Large intestine (tissue), 3 donors: ENCODE measurements around the gene ARHGEF3. TPM values are rescaled to one million over a fixed set of nuclear protein-coding genes. Genes with fewer than 3 reads are reported as not detected.
"Not testable (repeated sequence)": the region's sequence is repeated elsewhere in the genome, so short reads cannot be mapped to it uniquely, and the experiment has no call there.

ENCODE experiments used
- DNase-seq, 2 donors: peaks; one replicate each; pipeline versions ENCODE4 v3.0.0 to v3.0.0-alpha.2; 2013
- H3K27ac ChIP-seq: one replicate; pipeline ENCODE4 v1.5.1; 2013; ENCODE audit warnings: low read length
- H3K27me3 ChIP-seq: 2 replicates; pipeline ENCODE4 v1.6.1; 2013; ENCODE audit warnings: low read length; ENCODE audit not compliant: control insufficient read depth, insufficient read depth
- H3K36me3 ChIP-seq: 2 replicates; pipeline ENCODE4 v1.6.1; 2013; ENCODE audit warnings: low read length; ENCODE audit not compliant: control insufficient read depth, insufficient read depth
- H3K4me1 ChIP-seq: one replicate; pipeline ENCODE4 v1.6.1; 2013; ENCODE audit warnings: low read length; ENCODE audit not compliant: control insufficient read depth, insufficient read depth
- H3K4me3 ChIP-seq: one replicate; pipeline ENCODE4 v1.5.1; 2013; ENCODE audit warnings: low read length
- H3K9me3 ChIP-seq: one replicate; pipeline ENCODE4 v1.6.1; 2013; ENCODE audit warnings: mild to moderate bottlenecking, low read depth, low read length, moderate library complexity; ENCODE audit not compliant: control insufficient read depth
- WGBS: methylation state at CpG from one replicate; pipeline ENCODE4 v1.1.5; 2013; ENCODE audit warnings: low lambda C conversion rate; ENCODE audit not compliant: insufficient coverage; 5-methylcytosine and 5-hydroxymethylcytosine counted together
- polyA plus RNA-seq: library from polyadenylated mRNA; unstranded; fragments of 120-200 nt; gene quantifications from one replicate; pipeline ENCODE4 v1.2.1, GENCODE V29; 2013

Gene ARHGEF3
- polyA plus RNA-seq, 1 donor = 9.2 TPM

- Histone ChIP-seq H3K4me1 (no peaks in the 10 kb centered on the region), H3K36me3 (no peaks in the 10 kb centered on the region), H3K27me3 (no peaks in the 10 kb centered on the region), H3K27ac (no peak overlapping the region), H3K9me3 (no peaks in the 10 kb centered on the region), H3K4me3 (no peak overlapping the region)
- no peak for DNase-seq
- 70% methylated on average over 2 of the region's 4 CpGs for WGBS
Measured at GRCh38 chr3:56694867-56695683, 106.7 kb downstream of the ARHGEF3 start.

- 94% methylated on average over 3 of the region's 3 CpGs for WGBS
- Histone ChIP-seq H3K36me3 (no peaks in the 10 kb centered on the region), H3K27me3 (no peaks in the 10 kb centered on the region), H3K4me3 (no peak overlapping the region), H3K4me1 (no peaks in the 10 kb centered on the region), H3K9me3 (no peaks in the 10 kb centered on the region), H3K27ac (no peak overlapping the region)
- DNase-seq = no peak
Measured at GRCh38 chr3:56693750-56694149, 108.0 kb downstream of the ARHGEF3 start.

- DNase-seq, H3K27ac ChIP-seq: not testable (repeated sequence)
- WGBS = 80% methylated on average over 1 of the region's 15 CpGs
Measured at GRCh38 chr3:56692520-56693433, 109.0 kb downstream of the ARHGEF3 start.

GRCh38 chr3:56692001-56692365 is 109.8 kb downstream of the ARHGEF3 start:
- not testable (repeated sequence) for H3K4me1 ChIP-seq, DNase-seq, H3K36me3 ChIP-seq, H3K4me3 ChIP-seq, H3K9me3 ChIP-seq, H3K27me3 ChIP-seq, H3K27ac ChIP-seq
- no CpG with 5 or more reads among the region's 21 CpGs for WGBS

More at GRCh38 chr3:56692520-56693433, 109.0 kb downstream of the ARHGEF3 start:
- H3K4me3 ChIP-seq, H3K27me3 ChIP-seq, H3K36me3 ChIP-seq, H3K4me1 ChIP-seq, H3K9me3 ChIP-seq: not testable (repeated sequence)

- no CpG with 5 or more reads among the region's 19 CpGs for WGBS
- DNase-seq = no peak
- Histone ChIP-seq H3K27me3 (no peaks in the 10 kb centered on the region), H3K4me3 (no peak overlapping the region), H3K4me1 (no peaks in the 10 kb centered on the region), H3K9me3 (no peaks in the 10 kb centered on the region), H3K36me3 (no peaks in the 10 kb centered on the region), H3K27ac (no peak overlapping the region)
Measured at GRCh38 chr3:56691165-56692000, 110.4 kb downstream of the ARHGEF3 start.

- WGBS = no CpG with 5 or more reads among the region's 1 CpG
- H3K4me1 ChIP-seq = no peaks in the 10 kb centered on the region
Measured at GRCh38 chr3:56689303-56689702, 112.4 kb downstream of the ARHGEF3 start.

GRCh38 chr3:56688191-56688590 is 113.6 kb downstream of the ARHGEF3 start:
- H3K27ac ChIP-seq = no peak overlapping the region
- peaks cover 4% of the 10 kb centered on the region for H3K4me1 ChIP-seq
- peaks cover 7% of the 10 kb centered on the region for H3K9me3 ChIP-seq
- H3K36me3 ChIP-seq = no peaks in the 10 kb centered on the region
- 80% methylated on average over 1 of the region's 1 CpG for WGBS
- DNase-seq = no peak
- no peak overlapping the region for H3K4me3 ChIP-seq
- H3K27me3 ChIP-seq = no peaks in the 10 kb centered on the region

More at GRCh38 chr3:56689303-56689702, 112.4 kb downstream of the ARHGEF3 start:
- Histone ChIP-seq H3K9me3 (no peaks in the 10 kb centered on the region), H3K27me3 (no peaks in the 10 kb centered on the region), H3K36me3 (no peaks in the 10 kb centered on the region), H3K4me3 (no peak overlapping the region), H3K27ac (no peak overlapping the region)
- no peak for DNase-seq

GRCh38 chr3:56684029-56684428 is 117.7 kb downstream of the ARHGEF3 start:
- H3K27ac ChIP-seq = no peak overlapping the region
- no peaks in the 10 kb centered on the region for H3K36me3 ChIP-seq
- WGBS = 96% methylated on average over 7 of the region's 13 CpGs
- no peaks in the 10 kb centered on the region for H3K27me3 ChIP-seq
- H3K9me3 ChIP-seq = peaks cover 7% of the 10 kb centered on the region
- DNase-seq = no peak
- H3K4me1 ChIP-seq = peaks cover 6% of the 10 kb centered on the region
- no peak overlapping the region for H3K4me3 ChIP-seq

GRCh38 chr3:56683122-56683817 is 118.5 kb downstream of the ARHGEF3 start, which contains the start of gene TASOR:
Gene TASOR, minus strand, starts transcription at chr3:56683265. Its CDS starts 259 bp downstream, at chr3:56683006.
- Histone ChIP-seq H3K36me3 (no peaks in the 10 kb centered on the region), H3K27me3 (no peaks in the 10 kb centered on the region), H3K4me1 (peaks cover 6% of the 10 kb centered on the region), H3K27ac (peak within 1 kb of the TSS; percentile 100), H3K4me3 (peak within 1 kb of the TSS; percentile 91), H3K9me3 (peaks cover 7% of the 10 kb centered on the region)
- DNase-seq = peak; percentile 82 to 88
- 100% methylated on average over 1 of the region's 68 CpGs for WGBS
